Measurements from ENCODE around the gene OOSP4B.
"Not testable (repeated sequence)": the region's sequence is repeated elsewhere in the genome, so short reads cannot be mapped to it uniquely, and the experiment has no call there.

OOSP4B gene

GRCh38 chr11:60064111-60064510, 47.1 kb downstream of the OOSP4B start:
- no peak for FAIRE-seq

GRCh38 chr11:60065801-60066200, 48.8 kb downstream of the OOSP4B start:
- FAIRE-seq, result no peak

GRCh38 chr11:60069450-60069849, 52.5 kb downstream of the OOSP4B start:
- FAIRE-seq, result no peak

GRCh38 chr11:60071644-60072043, 54.7 kb downstream of the OOSP4B start:
- FAIRE-seq, result not testable (repeated sequence)

- no peak for FAIRE-seq
Measured at GRCh38 chr11:60077216-60077817, 60.3 kb downstream of the OOSP4B start.

GRCh38 chr11:60077981-60078380, 61.0 kb downstream of the OOSP4B start:
- no peak for FAIRE-seq

GRCh38 chr11:60078745-60079144, 61.8 kb downstream of the OOSP4B start:
- FAIRE-seq, result no peak

- FAIRE-seq, result no peak
Measured at GRCh38 chr11:60080535-60080934, 63.6 kb downstream of the OOSP4B start.

Data from A204.1 (cell line).